Lower leg skin (tissue), 3 donors: Measurements from ENCODE around the gene CCR6.

Experiments used
- POLR2A ChIP-seq, 2 donors: fragments of 450-650 bp; IDR thresholded peaks; one replicate each; pipeline ENCODE4 v1.6.1; 2016 to 2017; ENCODE audit warnings: antibody characterized with exemption in 2 of 2, mild to moderate bottlenecking in 1 of 2, moderate library complexity in 1 of 2
- TF ChIP-seq, protein P1 (sequence below), 3 donors: fragments of 450-650 bp; IDR thresholded peaks; one replicate each; pipeline ENCODE4 v1.5.1; 2016; ENCODE audit warnings: antibody characterized with exemption in 3 of 3, mild to moderate bottlenecking in 3 of 3, moderate library complexity in 2 of 3

DNA sequence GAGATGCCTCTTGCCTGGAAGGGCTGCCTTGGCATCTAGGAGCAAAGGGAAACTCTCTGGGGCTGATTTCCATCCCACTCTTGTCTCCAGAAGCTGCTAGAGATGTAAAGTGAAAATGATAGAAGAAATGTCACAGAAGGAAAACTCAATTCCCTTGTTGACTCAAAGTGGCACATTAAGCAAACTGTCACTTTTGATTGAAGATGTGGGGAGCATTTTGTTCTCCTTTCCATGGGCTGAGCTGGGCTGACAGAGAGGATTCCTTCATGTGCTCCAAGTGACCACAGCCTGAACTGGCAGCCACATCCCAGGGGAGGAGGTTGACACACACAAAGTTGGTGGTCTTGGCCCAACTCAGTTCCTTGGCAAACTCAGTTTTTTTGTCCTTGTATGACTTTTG lies 25.1 kb downstream of the CCR6 start:
- TF ChIP-seq, protein P1, sequence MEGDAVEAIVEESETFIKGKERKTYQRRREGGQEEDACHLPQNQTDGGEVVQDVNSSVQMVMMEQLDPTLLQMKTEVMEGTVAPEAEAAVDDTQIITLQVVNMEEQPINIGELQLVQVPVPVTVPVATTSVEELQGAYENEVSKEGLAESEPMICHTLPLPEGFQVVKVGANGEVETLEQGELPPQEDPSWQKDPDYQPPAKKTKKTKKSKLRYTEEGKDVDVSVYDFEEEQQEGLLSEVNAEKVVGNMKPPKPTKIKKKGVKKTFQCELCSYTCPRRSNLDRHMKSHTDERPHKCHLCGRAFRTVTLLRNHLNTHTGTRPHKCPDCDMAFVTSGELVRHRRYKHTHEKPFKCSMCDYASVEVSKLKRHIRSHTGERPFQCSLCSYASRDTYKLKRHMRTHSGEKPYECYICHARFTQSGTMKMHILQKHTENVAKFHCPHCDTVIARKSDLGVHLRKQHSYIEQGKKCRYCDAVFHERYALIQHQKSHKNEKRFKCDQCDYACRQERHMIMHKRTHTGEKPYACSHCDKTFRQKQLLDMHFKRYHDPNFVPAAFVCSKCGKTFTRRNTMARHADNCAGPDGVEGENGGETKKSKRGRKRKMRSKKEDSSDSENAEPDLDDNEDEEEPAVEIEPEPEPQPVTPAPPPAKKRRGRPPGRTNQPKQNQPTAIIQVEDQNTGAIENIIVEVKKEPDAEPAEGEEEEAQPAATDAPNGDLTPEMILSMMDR (IDR thresholded peaks at IDR 0.05), result no peak
- no peak for TF ChIP-seq POLR2A (IDR thresholded peaks at IDR 0.05)
